Caki2 (cell line): ENCODE results near the gene LMCD1. TPM values are rescaled to one million over a fixed set of nuclear protein-coding genes. Genes with fewer than 3 reads are reported as not detected.

Experiments used
- DNase-seq: peaks from one replicate; pipeline ENCODE4 v3.0.0-alpha.2; 2015; ENCODE audit warnings: low read depth
- in situ Hi-C: cut with HindIII; loops from 2 replicates; pipeline ENCODE4 v1.10.0; 2016; ENCODE audit warnings: low sequenced_read_pairs, low pct_unique_long_range_greater_than_20kb, mixed read lengths
- total RNA-seq: library from RNA; depleted of rRNA; stranded (reverse); fragments of >200 nt; shearing (Covaris generic); gene quantifications from 2 replicates; pipeline ENCODE4 v1.2.3, GENCODE V29; 2014; ENCODE audit warnings: low replicate concordance

The LMCD1 gene
- total RNA-seq, 1 experiment from 2014 or later: 50.1 TPM

DNA sequence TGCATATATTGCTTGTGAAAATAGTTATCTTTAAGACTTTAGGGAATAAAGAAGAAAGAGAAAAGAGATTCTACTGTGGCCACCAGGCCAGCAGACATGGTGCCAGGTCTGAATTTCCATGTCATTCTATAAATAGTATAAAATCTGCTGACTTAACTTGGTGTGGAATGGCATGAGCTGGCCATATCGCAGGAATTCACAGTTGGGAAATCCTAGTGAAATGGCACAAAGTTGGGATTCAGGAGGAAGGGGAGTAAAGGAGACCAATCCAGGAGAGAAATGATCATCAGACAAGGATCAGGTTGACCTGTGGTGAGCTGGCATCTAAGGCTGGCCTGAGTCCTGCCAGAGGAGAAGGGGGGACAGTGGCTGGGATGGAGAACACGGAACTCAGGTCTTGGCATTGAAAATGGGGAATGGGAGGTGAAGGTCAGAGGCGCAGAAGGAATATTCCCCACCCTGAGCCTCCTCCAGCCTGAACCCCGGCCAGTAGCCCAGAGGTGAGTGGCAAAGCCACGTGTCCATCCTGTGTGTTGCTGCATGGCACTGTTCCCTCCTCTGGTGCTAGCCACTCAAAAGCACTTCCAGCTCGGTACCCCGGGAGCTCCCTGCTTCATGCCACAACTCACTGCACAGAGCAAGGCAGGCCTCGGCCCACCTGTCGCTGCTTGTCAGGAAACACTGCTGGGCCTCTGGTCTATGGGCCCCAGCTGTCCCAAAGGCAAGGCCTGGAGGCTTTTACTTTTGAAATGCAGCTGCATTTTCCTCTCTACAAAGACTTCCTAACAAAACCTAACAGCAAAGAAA is 91.6 kb downstream of the LMCD1 start:
- no peak for DNase-seq
- in situ Hi-C loops: no loop called here

DNA sequence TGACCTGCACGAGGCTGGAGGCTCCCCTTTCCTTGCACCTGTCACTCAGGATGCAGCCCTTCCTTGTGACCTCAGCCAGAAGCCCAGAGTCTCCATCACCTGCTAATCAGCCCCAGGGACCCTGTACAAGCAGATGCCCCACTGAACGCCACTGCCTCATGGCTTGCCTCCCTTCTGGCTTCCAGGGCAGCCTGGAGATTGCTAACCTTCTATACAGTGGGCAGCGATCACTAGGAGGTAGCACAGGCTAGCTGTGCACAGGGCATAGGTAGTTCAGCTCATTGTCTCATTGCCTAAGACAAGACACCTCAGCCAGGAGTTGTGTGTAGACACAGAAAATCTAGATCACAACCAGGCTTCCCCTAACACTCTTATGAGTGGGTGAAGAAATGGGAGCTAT is 93.6 kb downstream of the LMCD1 start:
- in situ Hi-C loops: no loop called here
- no peak for DNase-seq

DNA sequence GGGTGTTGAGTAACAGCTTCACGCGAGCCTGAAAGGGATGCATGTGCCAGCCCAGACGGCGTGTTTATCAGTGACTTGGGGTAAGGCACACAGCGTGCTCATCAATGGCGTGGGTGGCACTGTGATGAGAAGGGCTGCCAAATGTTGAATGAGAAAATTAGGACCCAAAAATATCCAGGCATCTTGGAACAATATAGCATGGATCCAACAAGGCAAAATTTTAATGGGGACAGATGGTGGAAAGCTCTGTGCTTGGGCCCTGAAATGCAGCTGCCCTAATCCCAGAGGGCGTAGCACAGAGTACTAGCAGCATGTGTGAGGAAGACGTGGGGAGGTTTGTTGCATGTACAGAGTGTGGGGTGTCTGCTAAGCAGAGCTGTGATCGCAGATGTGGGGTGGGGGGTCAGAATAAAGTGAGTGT is 94.1 kb downstream of the LMCD1 start:
- in situ Hi-C loops: no loop called here
- DNase-seq: no peak

DNA sequence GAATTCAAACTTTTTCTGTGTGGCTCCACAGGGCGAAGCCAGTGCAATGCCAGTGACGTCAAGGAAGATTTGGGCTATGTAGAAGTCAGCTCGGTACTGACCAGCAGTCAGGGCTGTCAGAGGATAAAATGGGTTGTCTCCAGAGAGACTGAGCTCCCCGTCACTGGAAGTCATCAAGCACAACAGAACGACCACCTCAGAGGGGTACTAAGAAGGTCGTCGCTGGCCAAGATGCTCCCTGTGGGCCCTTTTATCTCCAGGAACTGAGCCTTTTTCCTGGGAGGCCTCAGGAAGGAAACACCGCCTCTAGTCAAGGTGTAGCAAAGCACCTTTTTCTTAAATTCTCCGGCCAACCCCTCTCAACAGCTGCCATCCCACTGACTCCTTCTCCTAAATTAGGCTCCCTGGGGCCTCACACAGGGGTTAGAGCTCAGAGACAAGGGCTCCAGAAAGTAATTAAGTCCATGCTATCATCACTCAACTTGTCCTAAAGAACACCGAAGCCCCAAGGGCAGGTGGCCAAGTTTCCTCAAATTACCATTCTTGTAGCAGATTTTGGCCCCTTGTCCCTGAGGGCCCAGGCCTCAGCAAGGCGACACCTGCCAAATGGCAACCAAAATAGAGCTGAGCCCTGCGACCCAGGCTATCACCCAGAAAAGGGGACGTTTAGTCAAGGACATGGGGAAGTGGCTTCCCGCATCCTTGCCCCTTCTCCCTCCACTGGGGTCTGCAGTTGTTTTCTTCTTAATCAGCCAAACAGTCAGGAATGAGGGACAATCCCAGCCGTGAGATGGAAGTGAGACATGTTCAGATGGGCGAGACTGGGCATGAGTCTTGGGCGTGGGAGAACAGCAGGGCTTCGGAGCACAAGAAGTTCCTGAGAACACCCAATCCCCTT is 94.9 kb downstream of the LMCD1 start:
- in situ Hi-C loops: no loop called here
- DNase-seq: no peak

DNA sequence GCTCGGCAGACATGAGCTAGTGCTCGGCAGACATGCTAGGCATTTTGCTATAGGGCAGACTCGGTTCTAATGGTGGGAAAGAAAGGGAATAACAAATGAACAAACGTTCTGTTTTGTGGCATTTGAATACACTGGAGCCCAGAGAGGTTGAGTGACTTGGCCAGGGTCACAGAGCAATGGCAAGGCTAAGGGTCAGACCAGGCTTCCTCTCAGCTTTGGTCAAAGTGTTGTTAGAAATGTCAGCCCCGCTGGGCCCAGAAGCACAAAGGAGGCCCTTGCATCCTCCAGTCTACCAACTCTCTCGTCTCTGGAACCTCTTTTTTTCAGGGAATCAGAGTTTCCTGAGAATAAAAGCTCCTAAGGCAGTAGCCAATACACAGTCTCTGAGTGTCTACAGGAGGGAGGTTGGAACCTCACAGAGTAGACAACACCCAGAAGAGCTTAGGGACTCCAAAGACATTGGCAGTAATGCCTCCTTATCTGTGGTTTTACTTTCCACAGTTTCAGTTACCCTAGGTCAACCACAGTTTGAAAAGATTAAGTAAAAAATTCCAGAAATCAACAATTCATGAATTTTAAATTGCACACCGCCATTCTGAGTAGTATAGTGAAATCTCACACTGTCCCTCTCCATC is 95.7 kb downstream of the LMCD1 start:
- no peak for DNase-seq
- in situ Hi-C loops: no loop called here

DNA sequence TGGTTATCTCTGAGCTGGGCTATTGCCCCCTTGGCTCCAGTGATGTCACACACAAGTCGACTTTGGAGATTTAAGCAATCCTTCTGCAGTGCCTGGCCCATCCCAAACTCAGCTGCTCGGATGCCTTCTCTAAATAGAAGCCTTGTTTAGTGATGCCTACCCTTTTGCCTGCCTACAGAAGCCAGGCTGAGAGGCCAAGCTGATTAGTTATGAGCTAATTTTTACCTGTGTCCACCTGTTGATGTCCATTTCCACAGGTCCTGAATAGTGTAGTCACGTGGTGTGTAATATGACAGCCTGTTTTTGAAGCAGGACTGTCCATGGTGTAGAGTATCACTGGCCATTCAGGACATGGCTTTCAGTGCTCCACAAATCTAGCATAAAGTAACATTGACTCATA is 97.5 kb downstream of the LMCD1 start:
- no peak for DNase-seq
- in situ Hi-C loops: no loop called here

DNA sequence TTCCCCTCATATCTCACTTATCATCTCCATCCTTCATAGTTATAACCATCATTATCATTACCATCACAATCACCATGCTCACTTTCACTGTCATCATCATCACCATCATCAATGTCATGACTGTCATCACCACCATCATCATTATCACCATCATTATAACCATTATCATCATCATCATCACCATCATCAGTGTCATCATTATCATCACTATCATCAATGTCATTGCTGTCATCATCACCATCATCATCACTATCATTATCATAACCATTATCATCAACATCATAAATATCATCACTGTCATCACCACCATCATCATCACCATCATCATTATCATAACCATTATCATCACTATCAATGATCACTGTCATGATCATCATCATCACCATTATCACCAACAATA is 98.8 kb downstream of the LMCD1 start:
- no peak for DNase-seq
- in situ Hi-C loops: no loop called here

DNA sequence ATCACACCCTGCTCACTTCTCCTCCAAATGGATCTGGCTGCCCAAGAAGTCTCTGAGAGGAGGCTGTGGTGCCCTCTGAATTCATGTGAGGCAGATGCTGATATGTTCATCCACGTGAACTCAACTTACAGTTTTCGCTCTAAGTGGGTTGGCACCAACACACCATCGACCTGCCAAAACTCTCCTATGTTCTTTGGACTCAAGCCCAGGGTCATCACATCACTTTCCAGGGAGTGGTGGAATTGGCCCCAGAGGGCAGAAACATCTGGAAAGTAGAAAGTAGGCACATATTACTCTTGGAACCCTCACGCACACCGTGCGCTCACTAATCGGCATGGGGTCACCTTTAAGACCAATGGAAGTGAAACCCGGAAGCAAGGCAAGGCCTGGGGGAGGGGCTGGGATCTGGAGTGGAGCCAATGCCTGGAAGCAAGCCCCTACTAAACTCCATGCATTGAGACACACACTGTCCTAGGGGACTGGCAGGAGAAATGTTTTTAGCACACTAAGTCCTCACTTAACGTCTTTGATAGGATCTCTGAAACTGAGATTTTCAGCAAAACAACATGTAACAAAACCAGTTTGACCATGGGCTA is 101.6 kb downstream of the LMCD1 start:
- no peak for DNase-seq
- in situ Hi-C loops: no loop called here

DNA sequence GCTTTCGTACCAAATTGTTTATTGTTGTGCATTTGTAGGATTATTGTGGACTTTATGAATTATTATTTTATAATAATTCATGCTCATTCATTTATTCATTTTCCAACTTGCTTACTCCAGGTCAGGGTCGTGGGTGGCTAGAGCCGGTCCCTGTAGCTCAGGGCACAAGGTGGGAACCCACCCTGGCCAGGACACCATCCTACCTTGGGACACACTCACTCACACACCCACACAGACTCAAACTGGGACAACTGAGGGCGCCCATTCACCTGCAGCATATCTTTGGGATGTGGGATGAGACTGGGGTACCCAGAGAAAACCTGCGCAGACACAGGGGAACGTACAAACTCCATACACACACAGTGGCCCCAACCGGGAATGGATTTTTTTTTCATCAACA is 102.4 kb downstream of the LMCD1 start:
- in situ Hi-C loops: no loop called here
- DNase-seq: no peak

DNA sequence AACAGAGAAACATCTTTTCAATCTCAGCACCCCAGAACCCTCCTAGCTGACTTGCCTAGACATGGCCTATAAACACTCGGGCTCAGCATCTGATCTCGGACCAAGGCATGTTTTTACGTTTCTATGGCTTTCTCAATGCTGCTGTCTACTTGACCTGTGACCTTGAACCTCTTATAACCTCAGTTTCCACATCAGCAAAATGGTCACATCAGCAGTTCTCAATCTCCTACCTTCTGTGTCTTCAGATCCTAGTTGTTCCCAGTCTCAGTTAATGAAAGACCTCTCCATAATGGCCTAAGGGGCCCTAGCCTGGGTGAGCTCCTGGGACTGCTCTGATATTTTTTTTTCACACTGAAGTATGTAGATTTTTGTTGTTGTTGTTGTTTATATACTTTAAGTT is 103.4 kb downstream of the LMCD1 start:
- in situ Hi-C loops: no loop called here

DNA sequence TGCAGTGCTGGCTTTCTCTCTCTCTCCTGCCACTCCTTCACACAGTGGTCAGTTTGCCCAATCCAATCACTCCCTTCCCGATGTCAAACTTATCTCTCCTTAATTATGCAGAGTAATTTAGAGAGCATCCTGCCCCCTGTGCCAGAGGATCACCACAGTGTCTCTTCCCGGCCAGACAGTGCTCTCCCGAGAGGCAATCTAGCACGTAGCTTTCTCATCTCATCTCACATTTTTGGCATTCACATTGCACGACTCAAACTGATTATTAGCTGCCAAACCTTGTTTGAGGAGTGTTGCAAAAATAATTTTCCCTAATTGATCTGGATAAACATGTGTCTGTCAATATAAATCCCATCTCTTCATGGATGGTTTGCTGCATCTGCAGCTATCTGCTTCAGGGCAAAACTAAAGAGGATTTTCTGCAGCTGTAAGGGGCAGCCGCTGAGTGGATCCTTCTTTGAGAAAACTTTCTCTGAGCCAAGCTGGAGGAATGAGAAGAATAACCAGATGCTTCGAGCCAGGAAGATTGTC is 105.1 kb downstream of the LMCD1 start:
- no peak for DNase-seq
- in situ Hi-C loops: no loop called here

More for the DNA sequence above, 103.4 kb downstream of the LMCD1 start:
- no peak for DNase-seq

DNA sequence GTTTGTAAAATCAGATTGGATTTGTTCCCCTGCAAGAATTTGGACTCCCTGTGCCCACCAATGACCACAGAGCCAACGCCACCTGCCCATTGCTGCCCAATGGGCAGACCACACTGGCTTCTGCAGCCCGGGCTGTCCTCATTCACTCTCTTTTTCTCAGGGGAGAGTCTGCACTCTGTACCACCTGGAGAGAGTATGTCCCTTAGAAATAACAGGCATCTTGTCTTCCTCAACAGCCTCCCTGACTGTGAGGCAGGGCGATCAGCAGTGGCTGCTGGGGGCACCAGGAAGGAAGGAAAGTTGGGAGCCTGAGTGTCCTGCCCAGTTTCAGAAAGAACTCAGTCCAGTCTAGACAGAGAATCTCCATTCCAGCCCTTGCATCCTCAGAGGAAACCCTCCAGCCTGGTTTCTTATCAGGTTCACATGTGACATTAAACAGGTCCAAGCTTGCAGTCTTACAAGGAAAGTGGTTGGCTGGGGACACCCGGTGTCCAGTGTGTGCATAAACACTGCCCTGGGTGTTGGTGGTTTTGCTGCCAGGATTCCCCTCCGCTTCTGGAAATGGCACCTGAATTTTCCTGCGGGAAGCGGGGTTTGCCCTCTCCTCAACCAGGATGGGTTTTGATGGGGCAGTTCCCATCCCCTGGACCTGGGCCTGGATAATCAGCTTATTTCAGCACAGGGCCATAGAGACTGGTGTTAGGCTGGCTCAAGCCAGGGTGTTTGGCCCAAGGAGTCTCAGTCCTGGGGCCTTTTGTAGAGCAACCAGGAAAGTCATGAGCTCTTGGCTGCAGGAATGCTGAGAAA is 105.8 kb downstream of the LMCD1 start:
- in situ Hi-C loops: no loop called here
- DNase-seq: peak; percentile 41

DNA sequence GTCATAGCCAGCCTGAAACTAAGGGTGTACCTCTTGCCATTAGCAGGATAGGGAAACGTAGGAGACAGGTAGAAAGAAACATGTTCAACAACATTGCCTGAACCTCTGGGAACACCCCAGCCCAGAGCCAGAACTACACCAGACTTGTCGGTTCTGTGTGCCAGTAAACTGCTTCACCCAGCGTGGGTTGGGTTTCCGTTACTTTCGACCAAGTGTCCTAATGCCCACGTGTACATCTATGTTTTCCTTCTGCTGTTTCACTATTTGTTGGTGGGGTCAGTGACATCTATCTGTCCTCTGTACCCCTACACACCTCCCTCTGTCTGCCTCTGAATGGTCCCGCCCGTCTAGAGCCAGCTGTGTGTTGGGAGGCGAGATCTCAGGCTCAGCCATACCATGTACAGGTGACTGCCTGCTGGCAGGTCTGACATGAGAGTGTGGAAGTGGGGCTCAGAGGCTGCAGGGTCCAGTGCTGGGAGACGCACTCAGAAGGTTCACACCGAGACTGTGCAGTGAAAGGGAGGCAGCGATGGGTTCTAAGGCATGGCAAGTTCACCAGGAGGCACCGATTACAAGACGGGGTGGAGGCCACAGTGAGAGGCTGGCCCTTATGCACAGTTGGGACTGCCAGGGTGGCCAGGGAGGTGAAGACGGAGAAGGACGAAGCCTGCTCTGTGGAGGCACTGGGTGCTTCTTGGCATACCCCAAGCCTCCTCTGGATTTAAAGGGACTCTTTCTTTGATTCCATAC is 106.6 kb downstream of the LMCD1 start:
- DNase-seq: no peak
- in situ Hi-C loops: no loop called here

DNA sequence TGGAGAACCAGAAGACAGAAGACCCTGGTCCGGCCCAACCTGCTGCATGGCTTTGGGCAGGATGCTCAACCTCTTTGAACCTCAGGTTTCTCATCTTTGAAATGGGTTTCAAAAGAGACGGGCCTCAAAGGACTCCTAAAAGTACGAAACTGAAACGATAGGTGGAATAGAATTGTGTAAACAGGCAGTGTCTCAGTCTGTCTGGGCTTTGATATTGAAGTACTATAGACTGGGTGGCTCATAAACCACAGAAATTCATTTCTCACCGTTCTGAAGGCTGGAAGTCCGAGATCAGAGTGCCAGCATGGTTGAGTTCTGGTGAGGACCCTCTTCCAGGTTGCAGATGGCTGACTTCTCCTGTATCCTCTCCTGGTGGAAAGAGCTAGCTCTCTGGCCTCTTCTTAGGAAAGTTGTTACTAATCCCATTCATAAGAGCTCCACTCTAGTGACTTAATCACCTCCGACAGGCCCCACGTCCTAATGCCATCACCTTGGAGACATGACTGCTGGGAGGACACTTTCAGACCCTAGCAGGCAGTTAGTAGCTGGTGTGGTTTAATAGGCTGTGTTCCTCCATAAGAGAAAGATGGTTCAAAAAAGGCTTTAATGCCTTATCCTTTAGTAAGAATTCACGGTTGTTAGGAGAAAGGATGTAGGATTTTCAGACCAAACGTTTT is 107.3 kb downstream of the LMCD1 start:
- in situ Hi-C loops: no loop called here
- no peak for DNase-seq

DNA sequence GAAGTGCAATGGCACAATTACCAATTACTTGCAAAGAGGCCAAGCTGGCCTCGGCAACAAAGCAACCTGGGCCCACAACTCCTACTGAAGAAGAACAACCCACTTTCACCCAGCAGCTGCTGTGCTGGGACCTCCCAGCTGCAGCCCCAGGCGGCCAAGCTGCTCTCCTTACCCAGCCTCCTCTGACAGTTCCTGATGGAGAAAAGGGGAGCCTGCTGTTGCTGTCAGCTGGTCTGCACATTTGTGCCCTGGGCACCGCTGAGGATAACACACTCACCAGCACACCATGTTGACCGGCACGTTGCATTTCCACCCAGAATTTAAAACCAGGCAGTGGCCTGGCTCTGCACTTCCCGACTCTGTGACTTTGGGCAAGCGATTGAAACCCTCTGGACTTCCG is 109.3 kb downstream of the LMCD1 start:
- in situ Hi-C loops: no loop called here
- DNase-seq: no peak

DNA sequence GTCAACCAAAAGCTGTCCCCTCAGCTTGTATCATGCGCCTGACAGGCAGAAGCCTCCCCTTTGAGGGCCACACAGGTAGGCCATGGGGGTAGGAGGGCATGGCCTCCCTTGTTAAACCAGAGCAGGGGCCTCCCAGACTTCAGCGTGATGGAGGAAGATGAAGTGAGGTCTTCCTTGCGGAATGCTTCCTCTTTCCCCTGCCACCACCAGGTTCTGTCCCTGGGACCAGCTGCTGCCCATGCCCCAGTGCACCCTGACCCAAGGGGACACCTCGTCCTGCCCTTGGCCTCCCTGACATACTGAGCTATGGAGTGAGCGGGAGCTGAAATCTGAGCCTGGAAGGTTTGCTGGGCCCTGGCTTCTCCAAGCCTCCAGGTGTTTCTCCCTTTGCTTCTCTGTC is 116.3 kb downstream of the LMCD1 start:
- in situ Hi-C loops: no loop called here
- no peak for DNase-seq

DNA sequence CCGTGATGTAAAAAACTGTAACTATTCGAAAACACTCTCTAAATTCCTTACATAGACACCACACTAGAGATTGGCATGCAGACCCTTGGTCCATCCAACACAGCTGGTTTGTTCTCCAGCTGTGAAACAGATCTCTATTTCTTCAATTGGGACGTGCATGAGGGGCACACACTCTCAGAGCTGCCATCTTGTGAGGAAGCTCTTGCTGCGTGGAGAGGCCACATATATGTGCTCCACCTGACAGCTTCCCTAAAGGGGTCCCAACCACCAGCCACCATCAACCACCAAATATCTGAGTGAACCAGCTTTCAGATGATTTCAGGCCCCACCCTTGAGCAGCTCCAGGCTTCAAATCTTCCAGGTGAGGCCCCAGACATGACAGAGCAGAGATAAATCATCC is 117.3 kb downstream of the LMCD1 start:
- DNase-seq: no peak
- in situ Hi-C loops: no loop called here
